Activated CD8-positive, alpha-beta memory T cell treated with anti-CD3 and anti-CD28 coated beads, Interleukin-2, amount 50 U/mL, for 24 hours (primary cell): ENCODE data around the gene KRTAP24-1.

Source experiments
- DNase-seq: peaks from one replicate; pipeline ENCODE4 v3.0.0-alpha.2; 2020; ENCODE audit errors: extremely low read depth

Gene KRTAP24-1

GRCh38 chr21:30282850-30283249 lies at the start of gene KRTAP24-1:
TSS of gene KRTAP24-1 (minus strand) at chr21:30282950. CDS start at chr21:30282932, 18 bp downstream.
- DNase-seq: no peak

GRCh38 chr21:30329203-30329875 lies 46.6 kb upstream of the KRTAP24-1 start:
- no peak for DNase-seq

- DNase-seq: no peak
These were observed 43.6 kb upstream of the KRTAP24-1 start for GRCh38 chr21:30326390-30326789.

- no peak for DNase-seq
These were observed 37.5 kb upstream of the KRTAP24-1 start, which contains the start of gene KRTAP26-1 for GRCh38 chr21:30320215-30320614. TSS of gene KRTAP26-1 (minus strand) at chr21:30320315. CDS start at chr21:30320035, 280 bp downstream.

- no peak for DNase-seq
These were observed 33.0 kb upstream of the KRTAP24-1 start for GRCh38 chr21:30315701-30316100.

GRCh38 chr21:30306884-30307283 lies 24.1 kb upstream of the KRTAP24-1 start:
- no peak for DNase-seq

- no peak for DNase-seq
These were observed 22.4 kb upstream of the KRTAP24-1 start for GRCh38 chr21:30305136-30305535.

- DNase-seq: no peak
These were observed 6.5 kb upstream of the KRTAP24-1 start, which contains the start of gene KRTAP25-1 for GRCh38 chr21:30289215-30289614. TSS of gene KRTAP25-1 (minus strand) at chr21:30289514. CDS start at chr21:30289490, 24 bp downstream.

GRCh38 chr21:30271611-30272010 lies 11.1 kb downstream of the KRTAP24-1 start:
- no peak for DNase-seq

GRCh38 chr21:30271156-30271555 lies 11.6 kb downstream of the KRTAP24-1 start:
- no peak for DNase-seq

GRCh38 chr21:30269803-30270530 lies 12.8 kb downstream of the KRTAP24-1 start:
- no peak for DNase-seq

GRCh38 chr21:30268608-30269197 lies 14.0 kb downstream of the KRTAP24-1 start:
- no peak for DNase-seq

- DNase-seq: no peak
These were observed 25.0 kb downstream of the KRTAP24-1 start for GRCh38 chr21:30257773-30258172.

GRCh38 chr21:30256100-30256499 lies 26.6 kb downstream of the KRTAP24-1 start:
- DNase-seq: no peak

GRCh38 chr21:30255679-30256078 lies 27.1 kb downstream of the KRTAP24-1 start:
- no peak for DNase-seq

- DNase-seq: no peak
These were observed 31.0 kb downstream of the KRTAP24-1 start for GRCh38 chr21:30251781-30252180.

GRCh38 chr21:30249936-30250335 lies 32.8 kb downstream of the KRTAP24-1 start:
- no peak for DNase-seq

- no peak for DNase-seq
These were observed 33.9 kb downstream of the KRTAP24-1 start for GRCh38 chr21:30248844-30249243.

- DNase-seq: no peak
These were observed 37.7 kb downstream of the KRTAP24-1 start for GRCh38 chr21:30245061-30245460.

GRCh38 chr21:30243691-30244090 lies 39.1 kb downstream of the KRTAP24-1 start:
- no peak for DNase-seq

GRCh38 chr21:30240661-30241060 lies 42.1 kb downstream of the KRTAP24-1 start:
- no peak for DNase-seq

- DNase-seq: no peak
These were observed 44.6 kb downstream of the KRTAP24-1 start for GRCh38 chr21:30238168-30238567.

GRCh38 chr21:30234643-30235042 lies 48.1 kb downstream of the KRTAP24-1 start:
- DNase-seq: no peak
